ENCODE measurements around the gene CARD14. TPM values are rescaled to one million over a fixed set of nuclear protein-coding genes. Genes with fewer than 3 reads are reported as not detected.
"Not testable (repeated sequence)": the region's sequence is repeated elsewhere in the genome, so short reads cannot be mapped to it uniquely, and the experiment has no call there.

The CARD14 gene
- total RNA-seq, 1 experiment from 2014 or later = 0.09 TPM

GRCh38 chr17:80196652-80197051, 26.8 kb downstream of the CARD14 start:
- POLR2A ChIA-PET (ENCODE audit: low non-redundant PET) = no interaction called here
- CTCF ChIA-PET = interaction anchor here (1.9 kb wide), 1 partner anchor 165 kb away, joined by 10 read pairs; no protein-coding TSS in a partner anchor
- DNase-seq (ENCODE audit: low spot score) = no peak
- no peak overlapping the region for H3K27ac ChIP-seq (ENCODE audit: low read depth, low read length, poor library complexity, severe bottlenecking)
- H3K27me3 ChIP-seq (replicated peaks; ENCODE audit: insufficient read depth, low read depth, low read length, poor library complexity) = no peaks in the 10 kb centered on the region
- no peaks in the 10 kb centered on the region for H3K36me3 ChIP-seq (ENCODE audit: insufficient read depth, low read length, poor library complexity, severe bottlenecking)
- BruUV-seq (replicated peaks) = no TSS peak
- H3K4me1 ChIP-seq (ENCODE audit: insufficient read depth, low read length, poor library complexity, severe bottlenecking) = no peaks in the 10 kb centered on the region
- TF ChIP-seq EZH2 (IDR thresholded peaks at IDR 0.05; ENCODE audit: borderline replicate concordance, low read depth, low read length, poor library complexity, severe bottlenecking) = no peak
- TF ChIP-seq CTCF (conservative IDR thresholded peaks at IDR 0.05; ENCODE audit: low read depth, low read length) = no peak
- H3K9me3 ChIP-seq (ENCODE audit: low read depth, low read length, poor library complexity, severe bottlenecking) = no peaks in the 10 kb centered on the region
- no peak overlapping the region for H3K4me3 ChIP-seq (ENCODE audit: low read depth, low read length, poor library complexity, severe bottlenecking)
- intact Hi-C loops (cut with micrococcal nuclease; ENCODE audit: unreplicated experiment) = loop anchor here (2.0 kb wide), 1 partner anchor 166 kb away; no protein-coding TSS in a partner anchor

- DNase-seq (ENCODE audit: low spot score) = no peak
- Histone ChIP-seq H3K36me3 (ENCODE audit: insufficient read depth, low read length, poor library complexity, severe bottlenecking) (no peaks in the 10 kb centered on the region), H3K4me1 (ENCODE audit: insufficient read depth, low read length, poor library complexity, severe bottlenecking) (no peaks in the 10 kb centered on the region), H3K27ac (ENCODE audit: low read depth, low read length, poor library complexity, severe bottlenecking) (no peak overlapping the region), H3K9me3 (ENCODE audit: low read depth, low read length, poor library complexity, severe bottlenecking) (no peaks in the 10 kb centered on the region), H3K4me3 (ENCODE audit: low read depth, low read length, poor library complexity, severe bottlenecking) (no peak overlapping the region), H3K27me3 (replicated peaks; ENCODE audit: insufficient read depth, low read depth, low read length, poor library complexity) (no peaks in the 10 kb centered on the region)
- CTCF ChIA-PET = no interaction called here
- TF ChIP-seq CTCF (conservative IDR thresholded peaks at IDR 0.05; ENCODE audit: low read depth, low read length) (no peak), EZH2 (IDR thresholded peaks at IDR 0.05; ENCODE audit: borderline replicate concordance, low read depth, low read length, poor library complexity, severe bottlenecking) (no peak)
- POLR2A ChIA-PET (ENCODE audit: low non-redundant PET) = no interaction called here
- intact Hi-C loops (cut with micrococcal nuclease; ENCODE audit: unreplicated experiment) = no loop called here
- no TSS peak for BruUV-seq (replicated peaks)
Measured at GRCh38 chr17:80198144-80198661, 28.4 kb downstream of the CARD14 start.

GRCh38 chr17:80199295-80199694, 29.5 kb downstream of the CARD14 start:
- intact Hi-C loops (cut with micrococcal nuclease; ENCODE audit: unreplicated experiment); BruUV-seq (replicated peaks); H3K27ac ChIP-seq (ENCODE audit: low read depth, low read length, poor library complexity, severe bottlenecking); DNase-seq (ENCODE audit: low spot score); H3K4me1 ChIP-seq (ENCODE audit: insufficient read depth, low read length, poor library complexity, severe bottlenecking); H3K4me3 ChIP-seq (ENCODE audit: low read depth, low read length, poor library complexity, severe bottlenecking); H3K27me3 ChIP-seq (replicated peaks; ENCODE audit: insufficient read depth, low read depth, low read length, poor library complexity); H3K36me3 ChIP-seq (ENCODE audit: insufficient read depth, low read length, poor library complexity, severe bottlenecking); H3K9me3 ChIP-seq (ENCODE audit: low read depth, low read length, poor library complexity, severe bottlenecking): not testable (repeated sequence)
- ChIA-PET POLR2A (ENCODE audit: low non-redundant PET) (interaction anchor here (0.6 kb wide), 1 partner anchor 241 kb away, joined by 4 read pairs; no protein-coding TSS in a partner anchor), CTCF (interaction anchor here (0.6 kb wide), 1 partner anchor 15 kb away, joined by 5 read pairs; no protein-coding TSS in a partner anchor)

GRCh38 chr17:80201446-80201845, 31.6 kb downstream of the CARD14 start:
- Histone ChIP-seq H3K27me3 (replicated peaks; ENCODE audit: insufficient read depth, low read depth, low read length, poor library complexity) (no peaks in the 10 kb centered on the region), H3K4me1 (ENCODE audit: insufficient read depth, low read length, poor library complexity, severe bottlenecking) (peaks cover 9% of the 10 kb centered on the region), H3K4me3 (ENCODE audit: low read depth, low read length, poor library complexity, severe bottlenecking) (no peak overlapping the region), H3K36me3 (ENCODE audit: insufficient read depth, low read length, poor library complexity, severe bottlenecking) (no peaks in the 10 kb centered on the region), H3K27ac (ENCODE audit: low read depth, low read length, poor library complexity, severe bottlenecking) (no peak overlapping the region), H3K9me3 (ENCODE audit: low read depth, low read length, poor library complexity, severe bottlenecking) (no peaks in the 10 kb centered on the region)
- CTCF ChIA-PET = no interaction called here
- TF ChIP-seq EZH2 (IDR thresholded peaks at IDR 0.05; ENCODE audit: borderline replicate concordance, low read depth, low read length, poor library complexity, severe bottlenecking) (no peak), CTCF (conservative IDR thresholded peaks at IDR 0.05; ENCODE audit: low read depth, low read length) (no peak)
- intact Hi-C loops (cut with micrococcal nuclease; ENCODE audit: unreplicated experiment) = no loop called here
- DNase-seq (ENCODE audit: low spot score) = no peak
- BruUV-seq (replicated peaks) = no TSS peak
- POLR2A ChIA-PET (ENCODE audit: low non-redundant PET) = no interaction called here
